Neural cell (in vitro differentiated cells): ENCODE data around the gene SPIB. TPM values are rescaled to one million over a fixed set of nuclear protein-coding genes. Genes with fewer than 3 reads are reported as not detected.

ENCODE experiments used
- H2AFZ ChIP-seq: fragments of 200-600, 300-800 bp; sonication (generic), shearing (Covaris generic); 2 replicates; pipeline ENCODE4 v1.6.0; 2014; ENCODE audit warnings: low read depth, mild to moderate bottlenecking, antibody characterized with exemption, low read length, moderate library complexity
- H3F3A ChIP-seq: fragments of 200-600 bp; shearing (Covaris generic); 2 replicates; pipeline ENCODE4 v1.6.1; 2016; ENCODE audit warnings: mild to moderate bottlenecking, moderate library complexity, mixed read lengths, antibody characterized with exemption, low read length; ENCODE audit not compliant: insufficient read depth, poor library complexity, severe bottlenecking
- H3K27ac ChIP-seq: fragments of 200-600, 300-800 bp; sonication (generic), shearing (Covaris generic); 2 replicates; pipeline ENCODE4 v1.5.1; 2014; ENCODE audit warnings: mild to moderate bottlenecking, low read length, moderate library complexity
- H3K27me3 ChIP-seq: fragments of 300-800, 200-600 bp; sonication (generic), shearing (Covaris generic); 2 replicates; pipeline ENCODE4 v1.6.0; 2014; ENCODE audit warnings: mild to moderate bottlenecking, low read depth, low read length, moderate library complexity; ENCODE audit not compliant: insufficient read depth
- H3K36me3 ChIP-seq: fragments of 300-800, 200-600 bp; sonication (generic), shearing (Covaris generic); 2 replicates; pipeline ENCODE4 v1.5.1; 2014; ENCODE audit warnings: mild to moderate bottlenecking, antibody characterized with exemption, low read length, moderate library complexity; ENCODE audit not compliant: insufficient read depth
- H3K4me2 ChIP-seq: fragments of 300-800, 200-600 bp; sonication (generic), shearing (Covaris generic); 2 replicates; pipeline ENCODE4 v1.6.0; 2014; ENCODE audit warnings: mild to moderate bottlenecking, low read length
- H3K4me3 ChIP-seq: fragments of 300-800, 200-600 bp; sonication (generic), shearing (Covaris generic); 2 replicates; pipeline ENCODE4 v1.5.1; 2014; ENCODE audit warnings: mild to moderate bottlenecking, low read length, moderate library complexity
- H3K79me2 ChIP-seq: fragments of 200-600 bp; shearing (Covaris generic); replicated peaks from 2 replicates; pipeline ENCODE4 v1.6.0; 2014; ENCODE audit warnings: mild to moderate bottlenecking, low read length, moderate library complexity; ENCODE audit not compliant: insufficient read depth
- H3K9ac ChIP-seq: fragments of 300-800, 200-600 bp; sonication (generic), shearing (Covaris generic); 2 replicates; pipeline ENCODE4 v1.6.1; 2016; ENCODE audit warnings: mild to moderate bottlenecking, low read length, mixed read lengths
- H3K9me2 ChIP-seq: fragments of 200-600 bp; shearing (Covaris generic); 2 replicates; pipeline ENCODE4 v1.6.1; 2016; ENCODE audit warnings: mild to moderate bottlenecking, low read length, mixed read lengths; ENCODE audit not compliant: insufficient read depth
- H3K9me3 ChIP-seq: fragments of 200-600, 300-800 bp; sonication (generic), shearing (Covaris generic); 2 replicates; pipeline ENCODE4 v1.6.1; 2016; ENCODE audit warnings: mild to moderate bottlenecking, mixed run types, low read length, moderate library complexity, mixed read lengths
- H4K20me1 ChIP-seq: fragments of 200-600 bp; shearing (Covaris generic); 2 replicates; pipeline ENCODE4 v1.6.1; 2016; ENCODE audit warnings: mild to moderate bottlenecking, mixed run types; ENCODE audit not compliant: insufficient read depth
- CTCF ChIP-seq: fragments of 450-650 bp; IDR thresholded peaks from 2 replicates; pipeline ENCODE4 v1.5.1; 2014; ENCODE audit warnings: antibody characterized with exemption, mild to moderate bottlenecking, moderate library complexity; ENCODE audit not compliant: poor library complexity, severe bottlenecking
- EP300 ChIP-seq: fragments of 450-650 bp; conservative IDR thresholded peaks from 2 replicates; pipeline ENCODE4 v1.6.1; 2014; ENCODE audit warnings: antibody characterized with exemption, mild to moderate bottlenecking, moderate library complexity; ENCODE audit not compliant: poor library complexity, severe bottlenecking
- EZH2 ChIP-seq: fragments of 200-600, 300-800 bp; shearing (Covaris generic), sonication (generic); IDR thresholded peaks from 2 replicates; pipeline ENCODE4 v1.6.1; 2014; ENCODE audit warnings: antibody characterized with exemption, low read length, borderline replicate concordance, mild to moderate bottlenecking; ENCODE audit not compliant: insufficient read depth, poor library complexity, severe bottlenecking
- MXI1 ChIP-seq: fragments of 450-650 bp; conservative IDR thresholded peaks from 2 replicates; pipeline ENCODE4 v1.6.1; 2014; ENCODE audit warnings: antibody characterized with exemption, mild to moderate bottlenecking; ENCODE audit not compliant: poor library complexity, severe bottlenecking
- POLR2AphosphoS5 ChIP-seq: IDR thresholded peaks from 2 replicates; pipeline ENCODE4 v1.6.1; 2012
- RAD21 ChIP-seq: fragments of 450-650 bp; conservative IDR thresholded peaks from 2 replicates; pipeline ENCODE4 v1.6.1; 2014; ENCODE audit warnings: antibody characterized with exemption, mild to moderate bottlenecking, moderate library complexity
- REST ChIP-seq: IDR thresholded peaks from 2 replicates; pipeline ENCODE4 v1.6.1; 2012; ENCODE audit warnings: borderline replicate concordance
- SMC3 ChIP-seq: fragments of 450-650 bp; conservative IDR thresholded peaks from 2 replicates; pipeline ENCODE4 v1.6.1; 2014; ENCODE audit warnings: antibody characterized with exemption, mild to moderate bottlenecking, moderate library complexity; ENCODE audit not compliant: poor library complexity
- TAF1 ChIP-seq: IDR thresholded peaks from 2 replicates; pipeline ENCODE4 v1.6.1; 2012; ENCODE audit warnings: low read depth
- polyA plus RNA-seq: library from polyadenylated mRNA; depleted of rRNA; stranded (reverse); fragments of >200 nt; gene quantifications from 2 replicates; pipeline ENCODE4 v1.2.3, GENCODE V29; 2014

The SPIB gene
- polyA plus RNA-seq, 1 donor from 2014 or later: not detected

- H3K4me3 ChIP-seq: no peak overlapping the region
These were observed 26.0 kb upstream of the SPIB start for GRCh38 chr19:50392759-50393158.

GRCh38 chr19:50393589-50393988 lies 25.1 kb upstream of the SPIB start:
- no peaks in the 10 kb centered on the region for H3K79me2 ChIP-seq
- H3K4me3 ChIP-seq: no peak overlapping the region
- H3K27ac ChIP-seq: no peak overlapping the region
- H3K9me2 ChIP-seq: no peaks in the 10 kb centered on the region
- TF ChIP-seq EP300 (no peak), RAD21 (no peak), MXI1 (no peak), EZH2 (no peak)
- no peaks in the 10 kb centered on the region for H3K9me3 ChIP-seq
- H3F3A ChIP-seq: no peaks in the 10 kb centered on the region
- no peaks in the 10 kb centered on the region for H3K36me3 ChIP-seq
- no peak overlapping the region for H3K9ac ChIP-seq
- no peak overlapping the region for H2AFZ ChIP-seq
- H3K4me2 ChIP-seq: no peak overlapping the region
- H3K27me3 ChIP-seq: no peaks in the 10 kb centered on the region
- H4K20me1 ChIP-seq: no peaks in the 10 kb centered on the region

More at GRCh38 chr19:50392759-50393158, 26.0 kb upstream of the SPIB start:
- TF ChIP-seq MXI1 (no peak), CTCF (no peak), SMC3 (no peak), TAF1 (no peak), REST (no peak), EP300 (no peak), RAD21 (no peak), POLR2AphosphoS5 (no peak), EZH2 (no peak)
- no peaks in the 10 kb centered on the region for H3K27me3 ChIP-seq
- H3K9ac ChIP-seq: no peak overlapping the region
- no peaks in the 10 kb centered on the region for H3K9me3 ChIP-seq
- no peaks in the 10 kb centered on the region for H3K9me2 ChIP-seq
- H3K79me2 ChIP-seq: no peaks in the 10 kb centered on the region
- no peak overlapping the region for H3K4me2 ChIP-seq
- no peak overlapping the region for H3K27ac ChIP-seq
- no peaks in the 10 kb centered on the region for H3F3A ChIP-seq
- no peaks in the 10 kb centered on the region for H3K36me3 ChIP-seq
- H2AFZ ChIP-seq: no peak overlapping the region
- H4K20me1 ChIP-seq: no peaks in the 10 kb centered on the region

- no peaks in the 10 kb centered on the region for H3K79me2 ChIP-seq
- no peaks in the 10 kb centered on the region for H3F3A ChIP-seq
- no peaks in the 10 kb centered on the region for H3K9me2 ChIP-seq
- no peak overlapping the region for H3K4me3 ChIP-seq
- H3K27me3 ChIP-seq: no peaks in the 10 kb centered on the region
- H3K4me2 ChIP-seq: no peak overlapping the region
- no peak overlapping the region for H3K27ac ChIP-seq
- no peaks in the 10 kb centered on the region for H4K20me1 ChIP-seq
- H2AFZ ChIP-seq: no peak overlapping the region
- H3K36me3 ChIP-seq: no peaks in the 10 kb centered on the region
- H3K9ac ChIP-seq: no peak overlapping the region
- TF ChIP-seq EP300 (no peak), EZH2 (no peak), POLR2AphosphoS5 (no peak), REST (no peak), RAD21 (no peak), CTCF (no peak)
- H3K9me3 ChIP-seq: no peaks in the 10 kb centered on the region
These were observed 24.7 kb upstream of the SPIB start for GRCh38 chr19:50394017-50394416.
